Activated naive CD4-positive, alpha-beta T cell treated with Interleukin-2 at 50 U/mL for 16 hours (primary cell): ENCODE results near the gene FDXACB1.
A peak's percentile ranks its signal among the peaks of the same experiment; 100 is the strongest.
"Not testable (repeated sequence)": the region's sequence is repeated elsewhere in the genome, so short reads cannot be mapped to it uniquely, and the experiment has no call there.

ENCODE experiments used
- DNase-seq: peaks from one replicate; pipeline ENCODE4 v3.0.0-alpha.2; 2020

FDXACB1 gene

GRCh38 chr11:111909378-111909777, 30.4 kb upstream of the FDXACB1 start:
- DNase-seq: no peak

- no peak for DNase-seq
Measured at GRCh38 chr11:111908639-111909305, 29.8 kb upstream of the FDXACB1 start.

- DNase-seq: no peak
Measured at GRCh38 chr11:111906680-111907079, 27.7 kb upstream of the FDXACB1 start.

- DNase-seq: no peak
Measured at GRCh38 chr11:111905411-111905810, 26.4 kb upstream of the FDXACB1 start.

GRCh38 chr11:111886844-111887243, 7.9 kb upstream of the FDXACB1 start:
- DNase-seq: no peak

- DNase-seq: no peak
Measured at GRCh38 chr11:111886032-111886431, 7.1 kb upstream of the FDXACB1 start.

GRCh38 chr11:111885053-111885452, 6.1 kb upstream of the FDXACB1 start:
- DNase-seq: not testable (repeated sequence)

- DNase-seq: no peak
Measured at GRCh38 chr11:111882202-111882601, 3.2 kb upstream of the FDXACB1 start.

GRCh38 chr11:111879637-111879960, 634 bp upstream of the FDXACB1 start:
- DNase-seq: no peak

GRCh38 chr11:111878385-111878848, 548 bp downstream of the FDXACB1 start:
- no peak for DNase-seq

- DNase-seq: no peak
Measured at GRCh38 chr11:111871693-111872161, 7.2 kb downstream of the FDXACB1 start.

GRCh38 chr11:111870886-111871692, 7.9 kb downstream of the FDXACB1 start, which contains the start of gene ALG9:
Gene ALG9 (minus strand): TSS chr11:111871581. CDS start chr11:111871482, 99 bp downstream.
- DNase-seq: peak; percentile 92

GRCh38 chr11:111870522-111870885, 8.5 kb downstream of the FDXACB1 start:
- DNase-seq: no peak

- no peak for DNase-seq
Measured at GRCh38 chr11:111870113-111870512, 8.9 kb downstream of the FDXACB1 start.

GRCh38 chr11:111860257-111860656, 18.7 kb downstream of the FDXACB1 start:
- no peak for DNase-seq

GRCh38 chr11:111855506-111855905, 23.5 kb downstream of the FDXACB1 start:
- no peak for DNase-seq

GRCh38 chr11:111852103-111852502, 26.9 kb downstream of the FDXACB1 start:
- DNase-seq: no peak

- DNase-seq: no peak
Measured at GRCh38 chr11:111851636-111852035, 27.3 kb downstream of the FDXACB1 start.

GRCh38 chr11:111851067-111851466, 27.9 kb downstream of the FDXACB1 start:
- no peak for DNase-seq

- DNase-seq: no peak
Measured at GRCh38 chr11:111849631-111850030, 29.3 kb downstream of the FDXACB1 start.

- no peak for DNase-seq
Measured at GRCh38 chr11:111846636-111847035, 32.3 kb downstream of the FDXACB1 start.

- DNase-seq: no peak
Measured at GRCh38 chr11:111846063-111846462, 32.9 kb downstream of the FDXACB1 start.

- DNase-seq: no peak
Measured at GRCh38 chr11:111845276-111846028, 33.5 kb downstream of the FDXACB1 start.
